Kidney epithelial cell (primary cell): Measurements from ENCODE around the gene NOM1. TPM values are rescaled to one million over a fixed set of nuclear protein-coding genes. Genes with fewer than 3 reads are reported as not detected.
"Not testable (repeated sequence)": the region's sequence is repeated elsewhere in the genome, so short reads cannot be mapped to it uniquely, and the experiment has no call there.

Experiments used
- DNase-seq: peaks from one replicate; pipeline ENCODE4 v3.0.0-alpha.2; 2010; ENCODE audit warnings: low read depth
- H3K27me3 ChIP-seq: 2 replicates; pipeline ENCODE4 v1.6.0; 2011; ENCODE audit warnings: low read length; ENCODE audit not compliant: control insufficient read depth, insufficient read depth
- H3K36me3 ChIP-seq: 2 replicates; pipeline ENCODE4 v1.5.1; 2011; ENCODE audit warnings: low read length; ENCODE audit not compliant: control insufficient read depth, insufficient read depth
- H3K4me3 ChIP-seq: 2 replicates; pipeline ENCODE4 v1.5.1; 2011; ENCODE audit warnings: low read depth, mild to moderate bottlenecking, control low read depth, low read length
- CTCF ChIP-seq: IDR thresholded peaks from 2 replicates; pipeline ENCODE4 v1.5.1; 2011; ENCODE audit warnings: mild to moderate bottlenecking, moderate library complexity, low read length, control low read depth, inconsistent platforms; ENCODE audit not compliant: insufficient read depth, poor library complexity, severe bottlenecking
- total RNA-seq: library from RNA; depleted of rRNA; stranded (reverse); fragments of >200 nt; gene quantifications from 2 replicates; pipeline ENCODE4 v1.2.3, GENCODE V29; 2015

The NOM1 gene
- total RNA-seq, 1 donor from 2014 or later, result 15.9 TPM

GRCh38 chr7:156918635-156919034, 30.9 kb upstream of the NOM1 start:
- Histone ChIP-seq H3K4me3 (no peak overlapping the region), H3K27me3 (no peaks in the 10 kb centered on the region), H3K36me3 (no peaks in the 10 kb centered on the region)
- TF ChIP-seq CTCF, result no peak
- no peak for DNase-seq

- Histone ChIP-seq H3K27me3 (no peaks in the 10 kb centered on the region), H3K4me3 (no peak overlapping the region), H3K36me3 (no peaks in the 10 kb centered on the region)
- no peak for DNase-seq
- TF ChIP-seq CTCF, result no peak
Measured at GRCh38 chr7:156919132-156919713, 30.3 kb upstream of the NOM1 start.

GRCh38 chr7:156920076-156920475, 29.4 kb upstream of the NOM1 start:
- H3K4me3 ChIP-seq, result no peak overlapping the region
- TF ChIP-seq CTCF, result no peak
- H3K36me3 ChIP-seq, result no peaks in the 10 kb centered on the region
- DNase-seq, result no peak
- H3K27me3 ChIP-seq, result no peaks in the 10 kb centered on the region

- DNase-seq, H3K4me3 ChIP-seq, H3K27me3 ChIP-seq, H3K36me3 ChIP-seq: not testable (repeated sequence)
Measured at GRCh38 chr7:156920487-156921373, 28.8 kb upstream of the NOM1 start.

- not testable (repeated sequence) for H3K27me3 ChIP-seq, DNase-seq, H3K4me3 ChIP-seq, H3K36me3 ChIP-seq
Measured at GRCh38 chr7:156922304-156922703, 27.2 kb upstream of the NOM1 start.

- H3K27me3 ChIP-seq, DNase-seq, H3K36me3 ChIP-seq, H3K4me3 ChIP-seq: not testable (repeated sequence)
Measured at GRCh38 chr7:156925821-156926220, 23.7 kb upstream of the NOM1 start.

GRCh38 chr7:156927571-156928405, 21.7 kb upstream of the NOM1 start:
- Histone ChIP-seq H3K27me3 (no peaks in the 10 kb centered on the region), H3K36me3 (no peaks in the 10 kb centered on the region), H3K4me3 (no peak overlapping the region)
- no peak for TF ChIP-seq CTCF
- DNase-seq, result no peak
